GM18505 (cell line): ENCODE measurements around the gene RTP2.
A peak's percentile ranks its signal among the peaks of the same experiment; 100 is the strongest.

ENCODE experiments used
- ATAC-seq: cut with Tn5 transposase; IDR thresholded peaks from one replicate; pipeline ENCODE4 v1.9.1; 2021; ENCODE audit not compliant: unreplicated experiment
- POLR2A ChIP-seq: IDR thresholded peaks from 4 replicates; pipeline ENCODE4 v1.6.1; 2011; ENCODE audit warnings: borderline replicate concordance; ENCODE audit not compliant: insufficient read depth, insufficient read length; ENCODE audit errors: extremely low read depth

Gene RTP2

GRCh38 chr3:187702507-187703033, at the start of gene RTP2:
TSS of gene RTP2 (minus strand) at chr3:187702557. CDS start at chr3:187702128, 429 bp downstream.
- no peak for TF ChIP-seq POLR2A
- no peak for ATAC-seq

- no peak for ATAC-seq
- no peak for TF ChIP-seq POLR2A
These were observed 48.3 kb upstream of the RTP2 start for GRCh38 chr3:187750513-187751123.

- TF ChIP-seq POLR2A: no peak
- no peak for ATAC-seq
These were observed 47.7 kb upstream of the RTP2 start for GRCh38 chr3:187750006-187750512.

- ATAC-seq: no peak
- no peak for TF ChIP-seq POLR2A
These were observed 45.7 kb upstream of the RTP2 start for GRCh38 chr3:187748050-187748481.

GRCh38 chr3:187747506-187747905, 45.1 kb upstream of the RTP2 start:
- ATAC-seq: no peak
- no peak for TF ChIP-seq POLR2A

GRCh38 chr3:187746442-187747281, 44.3 kb upstream of the RTP2 start:
- no peak for TF ChIP-seq POLR2A

GRCh38 chr3:187746059-187746441, 43.7 kb upstream of the RTP2 start:
- no peak for ATAC-seq
- no peak for TF ChIP-seq POLR2A

More at GRCh38 chr3:187746442-187747281, 44.3 kb upstream of the RTP2 start:
- ATAC-seq: no peak

- no peak for TF ChIP-seq POLR2A
- ATAC-seq: peak; percentile 70
These were observed 43.1 kb upstream of the RTP2 start, which contains the start of gene BCL6 for GRCh38 chr3:187745201-187746058. TSS of gene BCL6 (minus strand) at chr3:187745468. CDS start at chr3:187733693, 11,775 bp downstream.

- ATAC-seq: no peak
- no peak for TF ChIP-seq POLR2A
These were observed 42.1 kb upstream of the RTP2 start for GRCh38 chr3:187744169-187745151.

- ATAC-seq: no peak
- no peak for TF ChIP-seq POLR2A
These were observed 41.1 kb upstream of the RTP2 start for GRCh38 chr3:187743195-187744141.
